Right lobe of liver (tissue), 6 donors: ENCODE data around the gene NRIP3. TPM values are rescaled to one million over a fixed set of nuclear protein-coding genes. Genes with fewer than 3 reads are reported as not detected.
A peak's percentile ranks its signal among the peaks of the same experiment; 100 is the strongest.

Experiments used
- ATAC-seq, 4 donors: fragments of 200-7000 bp; cut with Tn5 transposase; one replicate each; pipeline ENCODE4 v1.9.1; 2020; ENCODE audit warnings: mild to moderate bottlenecking in 4 of 4, moderate library complexity in 4 of 4
- DNase-seq, 3 donors: peaks; one replicate each; pipeline ENCODE4 v3.0.0-alpha.2; 2020
- H3K27ac ChIP-seq, 3 donors: fragments of 200-600 bp; one replicate each; pipeline ENCODE4 v1.8.0; 2022
- H3K27me3 ChIP-seq, 2 donors: fragments of 200-600 bp; one replicate each; pipeline ENCODE4 v1.8.0; 2022
- H3K36me3 ChIP-seq, 4 donors: fragments of 200-600 bp; sonication (generic) in 1 of 4; one replicate each; pipeline versions ENCODE4 v1.5.1 to v1.8.0; 2017 to 2022; ENCODE audit warnings: control low read depth in 1 of 4
- H3K4me1 ChIP-seq, 4 donors: fragments of 200-600 bp; sonication (generic) in 1 of 4; one replicate each; pipeline versions ENCODE4 v1.5.1 to v1.8.0; 2017 to 2022; ENCODE audit warnings: control low read depth in 1 of 4
- H3K4me3 ChIP-seq, 3 donors: fragments of 200-600 bp; one replicate each; pipeline ENCODE4 v1.8.0; 2022
- H3K9me3 ChIP-seq, 4 donors: fragments of 200-600 bp; sonication (generic) in 1 of 4; one replicate each; pipeline versions ENCODE4 v1.5.1 to v1.8.0; 2017 to 2022; ENCODE audit warnings: control low read depth in 1 of 4
- CTCF ChIP-seq, 4 donors: fragments of 200-600 bp in 3 of 4; fragments of 450-650 bp in 1 of 4; IDR thresholded peaks; one replicate each; pipeline versions ENCODE4 v1.5.1 to v1.8.0; 2016 to 2022; ENCODE audit warnings: antibody characterized with exemption in 4 of 4, mild to moderate bottlenecking in 2 of 4
- POLR2A ChIP-seq: fragments of 450-650 bp; IDR thresholded peaks from one replicate; pipeline ENCODE4 v1.6.1; 2017; ENCODE audit warnings: antibody characterized with exemption, mild to moderate bottlenecking
- WGBS: methylation state at CpG from one replicate; pipeline ENCODE4 v1.1.6; 2018; ENCODE audit warnings: low coverage, low lambda C conversion rate; ENCODE audit not compliant: insufficient coverage; ENCODE audit errors: missing lambda C conversion rate; 5-methylcytosine and 5-hydroxymethylcytosine counted together
- intact Hi-C, 2 donors: fragments of 100-400 bp; cut with DNase I; formaldehyde crosslinking; loops; one replicate each; pipeline versions ENCODE4 v1.11.2 to v1.14.1; 2022
- total RNA-seq, 6 experiments: library from RNA; depleted of rRNA in 2 of 6; stranded (reverse); fragments of >200 nt in 2 of 6; fragmentation: NEBNext Ultra II Directional in 3 of 6; extraction: Animal tissue kit (Norgen Biotek cat#: 25700) in 3 of 6; gene quantifications; one replicate each; pipeline versions ENCODE4 v1.1.0 to v1.2.4, GENCODE V29; 2016 to 2023
- donor health status: DM: no; HTN: yes; CAD: no.
- donor health status: DM: no; HTN: no; CAD: no.
- donor health status: DM: no; HTN: no; CAD: no.
- donor health status: DM: no; HTN: yes; CAD: no.
- donor health status: DM: no; HTN: yes; CAD: no.

The NRIP3 gene
- total RNA-seq, 6 experiments from 2014 or later, result 0.31 to 0.84 (median 0.37) TPM; not detected in 2

GRCh38 chr11:9001736-9002135 lies 2.1 kb downstream of the NRIP3 start:
- H3K4me3 ChIP-seq, result no peak overlapping the region
- peak; percentile 21 to 77 (median 59) for ATAC-seq
- H3K27me3 ChIP-seq, result peaks cover 0 to 28% of the 10 kb centered on the region in 2 donors
- H3K27ac ChIP-seq, result no peak overlapping the region
- intact Hi-C loops, result no loop called here
- H3K4me1 ChIP-seq, result peaks cover 0 to 14% (median 6%) of the 10 kb centered on the region in 4 donors
- H3K9me3 ChIP-seq, result no peaks in the 10 kb centered on the region
- WGBS, result 65% methylated on average over 6 of the region's 6 CpGs
- no peak for TF ChIP-seq CTCF (IDR thresholded peaks at IDR 0.05)
- no peak for TF ChIP-seq POLR2A
- no peak for DNase-seq
- no peaks in the 10 kb centered on the region for H3K36me3 ChIP-seq

- no peak for ATAC-seq
- TF ChIP-seq POLR2A, result no peak
- no peak for TF ChIP-seq CTCF (IDR thresholded peaks at IDR 0.05)
- H3K36me3 ChIP-seq, result no peaks in the 10 kb centered on the region
- WGBS, result 79% methylated on average over 2 of the region's 2 CpGs
- no peak overlapping the region for H3K27ac ChIP-seq
- no peaks in the 10 kb centered on the region for H3K4me1 ChIP-seq
- H3K4me3 ChIP-seq, result no peak overlapping the region
- no peaks in the 10 kb centered on the region for H3K9me3 ChIP-seq
- H3K27me3 ChIP-seq, result peaks cover 0 to 13% of the 10 kb centered on the region in 2 donors
- DNase-seq, result no peak
- intact Hi-C loops, result no loop called here
Observed at GRCh38 chr11:8998017-8998416, 5.8 kb downstream of the NRIP3 start.

GRCh38 chr11:8997451-8997850 lies 6.3 kb downstream of the NRIP3 start:
- DNase-seq (no peak), ATAC-seq (no peak)
- Histone ChIP-seq H3K4me3 (no peak overlapping the region), H3K36me3 (no peaks in the 10 kb centered on the region), H3K9me3 (no peaks in the 10 kb centered on the region), H3K27ac (no peak overlapping the region), H3K4me1 (no peaks in the 10 kb centered on the region), H3K27me3 (peaks cover 0 to 8% of the 10 kb centered on the region in 2 donors)
- 59% methylated on average over 3 of the region's 3 CpGs for WGBS
- TF ChIP-seq CTCF (IDR thresholded peaks at IDR 0.05), result no peak
- no peak for TF ChIP-seq POLR2A
- intact Hi-C loops, result no loop called here

- no peaks in the 10 kb centered on the region for H3K36me3 ChIP-seq
- TF ChIP-seq CTCF (IDR thresholded peaks at IDR 0.05), result no peak
- no peak for TF ChIP-seq POLR2A
- no peaks in the 10 kb centered on the region for H3K9me3 ChIP-seq
- no peaks in the 10 kb centered on the region for H3K27me3 ChIP-seq
- H3K4me3 ChIP-seq, result no peak overlapping the region
- DNase-seq (no peak), ATAC-seq (no peak)
- no peaks in the 10 kb centered on the region for H3K4me1 ChIP-seq
- H3K27ac ChIP-seq, result no peak overlapping the region
- 56% methylated on average over 1 of the region's 1 CpG for WGBS
- intact Hi-C loops, result no loop called here
Observed at GRCh38 chr11:8989453-8989852, 14.3 kb downstream of the NRIP3 start.
